Measurements from ENCODE around the gene PNKD.

The PNKD gene

DNA sequence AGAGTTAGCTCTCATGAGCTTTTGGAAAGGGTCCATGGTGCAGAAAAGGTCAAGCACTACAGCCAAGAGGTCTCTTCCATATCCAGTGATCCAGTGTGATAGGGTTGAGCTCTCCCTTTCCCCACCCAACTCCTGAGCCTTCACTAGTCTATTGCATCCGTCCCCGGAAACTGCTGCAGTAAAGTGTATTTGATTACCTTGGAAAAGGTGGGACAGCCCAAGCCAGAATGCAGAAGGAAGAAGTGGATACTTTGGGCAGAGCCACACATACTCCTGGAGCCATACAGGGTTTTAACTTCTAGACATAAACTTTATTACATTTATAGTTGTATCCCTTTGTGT is 3.6 kb downstream of the PNKD start:
- no peak for TF ChIP-seq ZFX (IDR thresholded peaks at IDR 0.05)
- TF ChIP-seq, protein P1, sequence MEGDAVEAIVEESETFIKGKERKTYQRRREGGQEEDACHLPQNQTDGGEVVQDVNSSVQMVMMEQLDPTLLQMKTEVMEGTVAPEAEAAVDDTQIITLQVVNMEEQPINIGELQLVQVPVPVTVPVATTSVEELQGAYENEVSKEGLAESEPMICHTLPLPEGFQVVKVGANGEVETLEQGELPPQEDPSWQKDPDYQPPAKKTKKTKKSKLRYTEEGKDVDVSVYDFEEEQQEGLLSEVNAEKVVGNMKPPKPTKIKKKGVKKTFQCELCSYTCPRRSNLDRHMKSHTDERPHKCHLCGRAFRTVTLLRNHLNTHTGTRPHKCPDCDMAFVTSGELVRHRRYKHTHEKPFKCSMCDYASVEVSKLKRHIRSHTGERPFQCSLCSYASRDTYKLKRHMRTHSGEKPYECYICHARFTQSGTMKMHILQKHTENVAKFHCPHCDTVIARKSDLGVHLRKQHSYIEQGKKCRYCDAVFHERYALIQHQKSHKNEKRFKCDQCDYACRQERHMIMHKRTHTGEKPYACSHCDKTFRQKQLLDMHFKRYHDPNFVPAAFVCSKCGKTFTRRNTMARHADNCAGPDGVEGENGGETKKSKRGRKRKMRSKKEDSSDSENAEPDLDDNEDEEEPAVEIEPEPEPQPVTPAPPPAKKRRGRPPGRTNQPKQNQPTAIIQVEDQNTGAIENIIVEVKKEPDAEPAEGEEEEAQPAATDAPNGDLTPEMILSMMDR (conservative IDR thresholded peaks at IDR 0.05): no peak
- no peak overlapping the region for H3K27ac ChIP-seq

DNA sequence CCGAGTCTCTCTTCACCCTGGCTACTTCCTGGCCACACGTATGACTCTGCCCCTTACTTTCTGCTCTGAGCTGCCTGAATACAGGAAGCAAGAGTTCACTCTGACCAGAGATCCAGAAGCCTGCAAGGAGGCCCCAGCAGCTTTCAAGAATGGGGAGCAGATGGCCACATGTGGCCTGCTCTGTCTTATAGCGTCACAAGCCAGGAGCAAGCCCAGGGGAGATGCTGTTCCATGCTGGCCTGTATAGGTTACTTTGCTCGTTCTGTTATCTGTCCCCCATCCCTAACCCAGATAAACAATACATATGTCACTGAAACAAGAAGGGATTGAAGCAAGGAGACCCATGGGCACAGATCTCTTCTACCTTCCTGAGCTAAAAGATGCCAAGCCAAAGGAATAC is 4.3 kb downstream of the PNKD start:
- H3K27ac ChIP-seq: no peak overlapping the region
- TF ChIP-seq, protein P1 (conservative IDR thresholded peaks at IDR 0.05): no peak
- TF ChIP-seq ZFX (IDR thresholded peaks at IDR 0.05): no peak

DNA sequence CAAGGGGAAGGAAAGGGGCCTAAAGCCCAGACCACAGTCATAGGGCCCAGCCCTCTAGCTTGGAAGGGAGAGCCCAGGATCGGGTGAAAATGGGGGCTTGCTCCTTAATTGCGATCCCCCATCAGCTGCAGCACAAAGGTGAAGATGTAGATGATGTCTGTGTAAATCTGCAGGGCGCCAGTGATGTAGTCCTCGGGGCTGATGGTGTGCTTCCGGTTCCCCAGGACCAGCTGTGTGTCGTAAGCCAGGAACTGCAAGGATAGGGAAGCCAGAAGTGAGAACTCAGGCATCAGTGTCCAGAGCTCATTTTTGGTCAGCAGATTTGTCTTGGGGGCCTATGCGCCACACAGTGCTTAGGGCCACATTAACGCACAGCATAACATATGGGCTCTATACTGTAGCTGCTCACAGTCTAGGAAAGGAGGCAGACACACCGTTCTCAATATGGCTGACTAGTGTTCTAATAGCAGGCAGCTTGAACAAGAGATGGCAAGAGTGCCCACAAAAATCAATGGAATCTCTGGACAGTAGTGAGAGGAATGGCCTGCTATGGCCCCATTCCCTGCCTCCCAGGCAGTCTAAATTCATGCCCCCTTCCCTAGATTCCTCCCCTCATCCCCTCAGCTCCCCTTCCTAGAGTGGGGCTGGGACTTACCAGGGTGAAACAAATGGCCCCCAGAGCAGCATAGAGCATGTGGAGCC is 5.2 kb downstream of the PNKD start:
- TF ChIP-seq, protein P1 (conservative IDR thresholded peaks at IDR 0.05): no peak
- no peak overlapping the region for H3K27ac ChIP-seq

DNA sequence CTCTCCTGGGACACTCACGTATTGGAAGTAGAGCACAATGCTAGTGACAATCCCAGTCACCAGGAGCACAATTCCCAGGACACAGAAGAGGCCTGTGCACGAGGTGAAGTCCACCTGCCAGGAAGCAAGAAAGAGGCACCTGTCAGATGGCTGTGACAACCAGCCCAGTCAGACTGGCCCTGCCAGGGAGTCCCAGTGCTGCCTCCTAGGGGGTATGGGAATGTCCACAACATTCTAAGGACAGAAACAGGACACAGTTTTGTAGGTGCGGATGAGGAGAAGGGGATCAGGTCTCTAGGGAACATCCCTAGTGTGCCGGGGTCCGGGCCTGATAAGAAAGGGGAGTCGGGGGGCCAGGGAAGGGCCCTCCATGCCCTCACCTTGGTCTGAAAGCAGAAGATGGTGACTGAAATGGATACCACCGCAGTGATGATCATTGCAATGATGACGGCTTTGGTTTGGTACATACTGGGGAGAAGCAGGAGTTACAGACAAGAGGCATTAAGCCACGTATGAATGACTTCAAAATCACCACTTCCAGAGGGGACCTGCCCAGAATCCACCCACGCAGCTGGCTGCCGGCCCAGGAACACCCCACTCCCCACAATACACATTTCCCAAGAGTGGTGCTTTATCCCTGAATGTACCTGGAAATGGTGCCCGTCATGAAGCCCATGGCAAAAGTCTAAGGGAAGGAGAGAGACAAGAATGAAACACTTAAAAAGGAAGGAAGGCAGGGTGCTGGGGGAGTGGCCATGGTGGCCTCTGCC is 6.9 kb downstream of the PNKD start:
- H3K27ac ChIP-seq: no peak overlapping the region

DNA sequence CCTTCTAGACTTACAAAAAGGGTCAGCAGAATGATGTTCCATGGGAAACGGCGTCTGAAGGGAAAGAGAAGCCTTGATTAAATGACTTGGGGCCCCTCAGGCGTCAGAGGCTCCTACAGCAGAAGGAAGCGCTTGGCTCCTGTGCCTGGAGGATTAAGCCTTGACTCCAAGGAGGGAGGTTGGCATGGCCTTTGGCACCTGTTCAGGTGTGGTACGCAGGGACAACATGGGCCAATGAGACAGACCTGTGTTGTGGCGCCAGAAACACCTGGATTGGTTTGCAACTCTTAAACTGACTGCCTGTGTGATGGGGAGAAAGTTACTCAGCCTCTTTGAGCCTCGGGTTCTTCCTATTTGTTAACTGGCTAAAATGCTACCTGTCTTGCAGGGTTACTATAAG is 7.6 kb downstream of the PNKD start:
- no peak overlapping the region for H3K27ac ChIP-seq
- no peak for TF ChIP-seq ZFX (IDR thresholded peaks at IDR 0.05)
- TF ChIP-seq, protein P1 (conservative IDR thresholded peaks at IDR 0.05): no peak

More for the DNA sequence above, 6.9 kb downstream of the PNKD start:
- no peak for TF ChIP-seq ZFX (IDR thresholded peaks at IDR 0.05)
- TF ChIP-seq, protein P1 (conservative IDR thresholded peaks at IDR 0.05): no peak

DNA sequence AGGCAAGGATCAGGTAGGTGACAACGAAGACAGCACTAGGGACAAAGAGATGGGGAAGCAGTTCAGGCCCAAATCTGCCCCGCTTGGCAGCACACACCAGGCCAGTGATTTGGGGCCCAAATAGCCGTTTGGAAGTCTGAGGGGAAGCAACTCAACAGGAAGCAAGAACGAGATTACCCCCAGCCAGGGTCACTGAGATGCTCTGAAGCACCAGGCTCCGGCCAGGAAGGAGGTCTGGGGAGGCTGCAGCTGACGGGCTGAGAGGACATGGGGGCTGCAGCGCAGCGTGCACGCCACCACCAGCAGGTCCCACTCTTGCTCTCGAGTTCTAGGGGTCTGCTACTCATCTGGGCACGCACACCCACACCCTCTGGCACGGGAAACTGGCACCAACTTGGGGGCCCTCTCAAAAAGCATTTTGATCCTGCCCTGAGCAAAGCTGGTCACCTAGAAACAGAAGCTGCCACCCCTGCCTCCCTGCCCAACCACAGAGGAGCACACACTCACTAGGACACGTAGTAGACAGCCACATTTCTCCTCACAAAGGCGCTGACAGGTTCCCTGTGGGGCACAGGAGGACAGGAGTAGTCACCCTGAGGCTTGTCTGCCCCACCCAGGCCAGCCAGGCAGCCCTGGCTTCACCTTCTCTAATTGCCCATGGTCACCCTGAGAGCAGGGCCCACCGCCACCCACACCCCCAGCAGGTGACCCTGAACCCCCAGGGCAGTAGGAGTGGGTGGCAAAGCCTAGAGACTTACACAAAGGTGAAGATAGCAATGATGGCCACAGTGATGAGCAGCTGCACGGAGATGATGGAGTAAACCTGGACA is 8.4 kb downstream of the PNKD start:
- no peak overlapping the region for H3K27ac ChIP-seq
- TF ChIP-seq, protein P1 (conservative IDR thresholded peaks at IDR 0.05): no peak
- no peak for TF ChIP-seq ZFX (IDR thresholded peaks at IDR 0.05)

All from C4-2B (cell line).